Liver (tissue), 3 donors: Measurements from ENCODE around the gene ALDH1A2.

ENCODE experiments used
- JUND ChIP-seq, 2 donors: IDR thresholded peaks; 2 replicates each; pipeline ENCODE4 v1.6.1; 2016; ENCODE audit warnings: antibody characterized with exemption in 2 of 2
- SP1 ChIP-seq: IDR thresholded peaks from 2 replicates; pipeline ENCODE4 v1.6.1; 2018; ENCODE audit warnings: antibody characterized with exemption, mild to moderate bottlenecking
- TF ChIP-seq, protein P1 (sequence below): IDR thresholded peaks from 2 replicates; pipeline ENCODE4 v1.6.1; 2016; ENCODE audit warnings: antibody characterized with exemption, mild to moderate bottlenecking
- TF ChIP-seq, protein P2 (sequence below): fragments of 150-350 bp; IDR thresholded peaks from 2 replicates; pipeline ENCODE4 v1.5.1; 2017; ENCODE audit warnings: improper control_type of control experiment, low read depth, low read length; ENCODE audit not compliant: missing input control
- donor health status: healthy.
- donor health status: healthy.

DNA sequence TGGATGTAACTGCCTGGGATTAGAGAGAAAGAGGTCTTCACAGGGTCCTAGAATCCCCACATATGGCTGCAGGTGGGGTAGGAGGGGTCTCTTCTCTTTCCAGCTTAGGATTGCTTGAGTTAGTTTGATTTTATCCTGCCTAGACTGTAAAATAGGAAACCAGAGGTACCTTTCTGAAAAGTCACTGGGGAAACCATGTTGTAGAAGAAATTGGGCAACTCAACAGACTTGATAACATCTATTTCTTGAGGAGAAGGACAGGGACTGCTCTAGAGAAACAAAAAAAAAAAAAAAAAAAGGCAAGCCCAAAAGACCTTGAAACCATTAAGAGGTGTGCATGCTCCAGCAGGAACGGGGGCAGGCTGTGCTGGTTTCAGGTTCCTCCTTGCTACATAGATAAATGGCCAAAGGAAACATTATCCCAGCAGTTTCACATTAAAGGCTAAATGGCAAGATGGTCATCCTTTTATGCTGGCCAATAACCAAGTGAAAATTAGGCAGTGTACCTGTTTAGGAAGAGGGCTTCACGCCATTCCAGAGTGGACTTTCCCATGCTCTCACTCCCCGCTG lies 116.1 kb downstream of the ALDH1A2 start:
- no peak for TF ChIP-seq SP1
- no peak for TF ChIP-seq JUND (IDR thresholded peaks at IDR 0.05)
- TF ChIP-seq, protein P1, sequence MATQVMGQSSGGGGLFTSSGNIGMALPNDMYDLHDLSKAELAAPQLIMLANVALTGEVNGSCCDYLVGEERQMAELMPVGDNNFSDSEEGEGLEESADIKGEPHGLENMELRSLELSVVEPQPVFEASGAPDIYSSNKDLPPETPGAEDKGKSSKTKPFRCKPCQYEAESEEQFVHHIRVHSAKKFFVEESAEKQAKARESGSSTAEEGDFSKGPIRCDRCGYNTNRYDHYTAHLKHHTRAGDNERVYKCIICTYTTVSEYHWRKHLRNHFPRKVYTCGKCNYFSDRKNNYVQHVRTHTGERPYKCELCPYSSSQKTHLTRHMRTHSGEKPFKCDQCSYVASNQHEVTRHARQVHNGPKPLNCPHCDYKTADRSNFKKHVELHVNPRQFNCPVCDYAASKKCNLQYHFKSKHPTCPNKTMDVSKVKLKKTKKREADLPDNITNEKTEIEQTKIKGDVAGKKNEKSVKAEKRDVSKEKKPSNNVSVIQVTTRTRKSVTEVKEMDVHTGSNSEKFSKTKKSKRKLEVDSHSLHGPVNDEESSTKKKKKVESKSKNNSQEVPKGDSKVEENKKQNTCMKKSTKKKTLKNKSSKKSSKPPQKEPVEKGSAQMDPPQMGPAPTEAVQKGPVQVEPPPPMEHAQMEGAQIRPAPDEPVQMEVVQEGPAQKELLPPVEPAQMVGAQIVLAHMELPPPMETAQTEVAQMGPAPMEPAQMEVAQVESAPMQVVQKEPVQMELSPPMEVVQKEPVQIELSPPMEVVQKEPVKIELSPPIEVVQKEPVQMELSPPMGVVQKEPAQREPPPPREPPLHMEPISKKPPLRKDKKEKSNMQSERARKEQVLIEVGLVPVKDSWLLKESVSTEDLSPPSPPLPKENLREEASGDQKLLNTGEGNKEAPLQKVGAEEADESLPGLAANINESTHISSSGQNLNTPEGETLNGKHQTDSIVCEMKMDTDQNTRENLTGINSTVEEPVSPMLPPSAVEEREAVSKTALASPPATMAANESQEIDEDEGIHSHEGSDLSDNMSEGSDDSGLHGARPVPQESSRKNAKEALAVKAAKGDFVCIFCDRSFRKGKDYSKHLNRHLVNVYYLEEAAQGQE, result no peak
- TF ChIP-seq, protein P2, sequence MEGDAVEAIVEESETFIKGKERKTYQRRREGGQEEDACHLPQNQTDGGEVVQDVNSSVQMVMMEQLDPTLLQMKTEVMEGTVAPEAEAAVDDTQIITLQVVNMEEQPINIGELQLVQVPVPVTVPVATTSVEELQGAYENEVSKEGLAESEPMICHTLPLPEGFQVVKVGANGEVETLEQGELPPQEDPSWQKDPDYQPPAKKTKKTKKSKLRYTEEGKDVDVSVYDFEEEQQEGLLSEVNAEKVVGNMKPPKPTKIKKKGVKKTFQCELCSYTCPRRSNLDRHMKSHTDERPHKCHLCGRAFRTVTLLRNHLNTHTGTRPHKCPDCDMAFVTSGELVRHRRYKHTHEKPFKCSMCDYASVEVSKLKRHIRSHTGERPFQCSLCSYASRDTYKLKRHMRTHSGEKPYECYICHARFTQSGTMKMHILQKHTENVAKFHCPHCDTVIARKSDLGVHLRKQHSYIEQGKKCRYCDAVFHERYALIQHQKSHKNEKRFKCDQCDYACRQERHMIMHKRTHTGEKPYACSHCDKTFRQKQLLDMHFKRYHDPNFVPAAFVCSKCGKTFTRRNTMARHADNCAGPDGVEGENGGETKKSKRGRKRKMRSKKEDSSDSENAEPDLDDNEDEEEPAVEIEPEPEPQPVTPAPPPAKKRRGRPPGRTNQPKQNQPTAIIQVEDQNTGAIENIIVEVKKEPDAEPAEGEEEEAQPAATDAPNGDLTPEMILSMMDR, result no peak
